COLO668 (cell line): ENCODE measurements around the gene CILP2.
A peak's percentile ranks its signal among the peaks of the same experiment; 100 is the strongest.

Experiments
- DNase-seq: peaks from one replicate; lab custom pipeline; 2025; ENCODE audit not compliant: unreplicated experiment; lab: John Stamatoyannopoulos, UW

CILP2 gene

GRCh38 chr19:19505669-19506326, 32.3 kb upstream of the CILP2 start:
- no peak for DNase-seq

GRCh38 chr19:19506592-19506991, 31.5 kb upstream of the CILP2 start:
- DNase-seq: no peak

- no peak for DNase-seq
These were observed 30.7 kb upstream of the CILP2 start for GRCh38 chr19:19507354-19507753.

DNA sequence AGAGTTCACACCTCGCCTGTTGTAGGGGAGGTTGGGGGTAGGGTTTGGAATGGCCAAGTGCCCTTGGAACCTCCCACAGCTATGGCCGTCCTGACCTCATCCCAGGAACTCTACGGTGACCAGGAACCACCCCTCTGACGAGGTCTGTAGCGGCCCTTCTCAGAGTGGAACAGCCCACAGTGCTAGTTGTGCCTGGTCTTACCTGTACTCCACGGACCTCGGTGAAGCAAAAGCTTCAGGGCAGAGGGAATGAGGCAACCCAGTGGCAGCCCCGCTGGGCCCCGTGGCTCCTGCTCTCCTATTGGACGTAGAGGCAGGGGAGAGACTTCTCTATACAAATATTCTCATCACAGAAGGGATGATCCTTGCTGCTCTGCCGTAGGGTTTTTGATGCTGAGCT, 29.8 kb upstream of the CILP2 start:
- no peak for DNase-seq

- DNase-seq: no peak
These were observed 27.6 kb upstream of the CILP2 start for GRCh38 chr19:19510432-19510831.

DNA sequence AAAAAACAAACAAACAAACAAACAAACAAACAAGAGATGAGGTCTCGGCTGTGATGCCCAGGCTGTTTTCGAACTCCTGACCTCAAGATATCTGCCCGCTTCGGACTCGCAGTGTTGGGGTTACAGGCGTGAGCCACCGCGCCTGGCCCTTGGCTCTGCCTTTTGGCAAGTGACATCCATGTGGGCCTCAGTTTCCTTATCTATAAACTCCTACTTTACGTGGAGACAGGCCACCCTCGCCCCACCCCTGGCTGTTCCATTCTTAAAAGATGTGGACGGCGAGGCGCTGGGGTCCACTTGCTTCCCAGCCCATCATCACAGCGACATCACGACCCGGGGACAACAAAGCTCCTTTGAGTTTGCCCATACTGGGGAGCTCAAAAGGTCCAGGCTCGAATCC, 24.4 kb upstream of the CILP2 start:
- no peak for DNase-seq

DNA sequence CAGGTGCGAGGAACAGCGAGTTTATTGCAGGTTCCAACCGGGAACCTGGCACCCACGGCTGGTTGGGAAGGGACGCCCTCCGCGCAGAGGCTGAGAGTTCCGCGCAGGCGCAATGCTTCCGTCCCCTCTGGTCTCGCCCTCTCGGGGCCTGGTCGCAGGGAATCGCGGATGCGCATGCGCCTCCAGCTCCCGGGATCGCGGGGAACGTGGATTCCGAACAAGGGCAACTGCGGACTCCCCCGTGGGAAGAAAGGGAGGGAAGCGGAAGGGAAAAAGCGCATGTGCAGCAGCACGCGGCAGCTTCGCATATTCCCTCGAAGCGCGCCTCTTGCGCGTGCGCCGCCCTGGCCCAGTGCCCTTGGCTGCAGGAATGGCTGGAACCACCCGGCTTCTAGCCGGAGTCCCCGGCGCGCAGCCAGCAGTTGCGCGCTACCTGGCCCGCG, 23.8 kb upstream of the CILP2 start:
- no peak for DNase-seq

GRCh38 chr19:19514881-19515641, 23.0 kb upstream of the CILP2 start, which contains the start of gene TSSK6:
Gene TSSK6 (minus strand): TSS chr19:19515548. CDS start chr19:19515427, 121 bp downstream.
- no peak for DNase-seq

DNA sequence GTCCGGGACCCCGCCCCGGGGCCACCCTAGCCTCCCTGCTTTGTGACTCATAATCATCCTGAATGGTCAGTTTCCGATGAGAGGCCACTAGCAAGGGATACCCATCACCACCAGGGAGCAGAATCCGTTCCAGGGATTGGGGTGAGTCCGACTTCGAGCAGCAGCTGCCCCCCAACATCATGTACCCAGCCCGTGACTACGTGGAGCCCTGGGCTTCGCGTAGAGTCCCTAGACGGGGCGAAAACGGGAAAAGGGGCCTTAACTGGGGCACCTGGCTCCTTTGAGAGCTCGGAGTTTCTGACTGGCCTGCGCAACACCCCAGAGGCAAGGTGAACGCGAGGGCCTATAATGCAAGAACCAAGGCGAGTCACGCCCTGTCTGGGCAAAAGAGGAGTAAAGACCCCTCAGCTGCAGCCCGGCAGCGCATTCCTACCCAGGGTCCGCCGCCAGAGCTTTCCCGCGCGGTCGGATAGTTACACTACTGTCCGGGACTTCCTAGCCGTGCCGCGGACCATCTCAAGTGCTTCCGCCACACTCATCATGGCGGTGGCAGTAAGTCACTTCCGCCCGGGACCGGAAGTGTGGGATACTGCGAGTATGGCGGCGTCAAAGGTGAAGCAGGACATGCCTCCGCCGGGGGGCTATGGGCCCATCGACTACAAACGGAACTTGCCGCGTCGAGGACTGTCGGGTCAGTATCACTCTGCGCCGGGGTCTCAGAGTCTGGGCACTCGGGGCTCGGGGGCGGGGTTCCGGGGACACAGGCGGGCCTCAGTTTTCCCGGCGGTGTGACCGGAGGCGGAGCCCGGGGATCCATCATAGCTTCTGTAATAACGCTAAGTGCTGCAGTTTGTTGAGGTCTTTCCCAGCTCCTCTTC, 22.2 kb upstream of the CILP2 start, which contains the start of gene NDUFA13:
TSS of gene NDUFA13 (plus strand) at position 584 of the 878 bp plus-strand sequence. CDS start at position 598, 14 bp downstream.
- DNase-seq: peak; percentile 87

DNA sequence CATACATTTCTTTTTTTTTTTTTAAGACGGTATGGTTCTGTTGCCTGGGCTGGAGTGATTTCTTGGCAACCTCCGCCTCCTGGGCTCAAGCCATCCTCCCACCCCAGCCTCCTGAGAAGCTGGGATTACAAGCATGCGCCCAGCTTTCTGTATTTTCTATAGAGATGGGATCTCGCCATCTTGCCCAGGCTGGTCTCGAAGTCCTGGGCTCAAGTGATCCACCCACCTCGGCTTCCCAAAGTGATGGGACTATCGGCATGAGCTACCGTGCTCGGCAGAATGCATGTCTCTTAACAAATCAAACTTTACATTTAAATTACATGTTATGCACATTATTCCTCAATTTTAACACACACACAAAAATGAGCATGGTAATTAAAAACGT, 20.8 kb upstream of the CILP2 start:
- DNase-seq: no peak

GRCh38 chr19:19520989-19521388, 17.1 kb upstream of the CILP2 start:
- no peak for DNase-seq

GRCh38 chr19:19523177-19523576, 14.9 kb upstream of the CILP2 start:
- no peak for DNase-seq

GRCh38 chr19:19524053-19524452, 14.0 kb upstream of the CILP2 start:
- no peak for DNase-seq

GRCh38 chr19:19525611-19526380, 12.3 kb upstream of the CILP2 start:
- DNase-seq: no peak

- DNase-seq: no peak
These were observed 11.3 kb upstream of the CILP2 start for GRCh38 chr19:19526581-19527370.

DNA sequence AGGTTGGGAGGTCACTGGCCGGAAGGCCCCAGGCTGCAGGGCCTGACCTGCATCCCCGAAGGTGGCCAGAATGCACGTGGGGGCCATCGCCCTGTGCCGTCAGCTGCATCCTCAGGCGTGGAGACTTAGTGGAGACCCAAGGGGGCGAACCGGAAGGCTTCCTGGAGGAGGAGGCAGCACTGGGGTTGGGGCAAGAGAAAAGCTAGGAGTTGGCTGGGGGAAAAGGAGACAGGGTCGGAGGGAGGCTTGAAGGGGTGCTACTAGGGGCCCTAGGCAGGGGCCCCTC, 10.8 kb upstream of the CILP2 start:
- DNase-seq: no peak

- DNase-seq: no peak
These were observed 10.1 kb upstream of the CILP2 start for GRCh38 chr19:19527674-19528625.

GRCh38 chr19:19528721-19529490, 9.2 kb upstream of the CILP2 start, which contains the start of gene YJEFN3:
Gene YJEFN3 (plus strand): TSS chr19:19528911. CDS start chr19:19528933, 22 bp downstream.
- DNase-seq: no peak
